Activated CD4-positive, CD25-positive, alpha-beta regulatory T cell treated with anti-CD3 and anti-CD28 coated beads, Interleukin-2, amount 50 U/mL, for 24 hours (primary cell): Measurements from ENCODE around the gene HCK.
"Not testable (repeated sequence)": the region's sequence is repeated elsewhere in the genome, so short reads cannot be mapped to it uniquely, and the experiment has no call there.

ENCODE experiments used
- ATAC-seq, 2 donors: fragments of 150-1000 bp; cut with Tn5 transposase; one replicate each; pipeline ENCODE4 v1.10.0; 2021; ENCODE audit warnings: mild to moderate bottlenecking in 1 of 2, moderate library complexity in 1 of 2

Gene HCK

GRCh38 chr20:32029561-32029960 is 22.5 kb upstream of the HCK start:
- ATAC-seq, result no peak

DNA sequence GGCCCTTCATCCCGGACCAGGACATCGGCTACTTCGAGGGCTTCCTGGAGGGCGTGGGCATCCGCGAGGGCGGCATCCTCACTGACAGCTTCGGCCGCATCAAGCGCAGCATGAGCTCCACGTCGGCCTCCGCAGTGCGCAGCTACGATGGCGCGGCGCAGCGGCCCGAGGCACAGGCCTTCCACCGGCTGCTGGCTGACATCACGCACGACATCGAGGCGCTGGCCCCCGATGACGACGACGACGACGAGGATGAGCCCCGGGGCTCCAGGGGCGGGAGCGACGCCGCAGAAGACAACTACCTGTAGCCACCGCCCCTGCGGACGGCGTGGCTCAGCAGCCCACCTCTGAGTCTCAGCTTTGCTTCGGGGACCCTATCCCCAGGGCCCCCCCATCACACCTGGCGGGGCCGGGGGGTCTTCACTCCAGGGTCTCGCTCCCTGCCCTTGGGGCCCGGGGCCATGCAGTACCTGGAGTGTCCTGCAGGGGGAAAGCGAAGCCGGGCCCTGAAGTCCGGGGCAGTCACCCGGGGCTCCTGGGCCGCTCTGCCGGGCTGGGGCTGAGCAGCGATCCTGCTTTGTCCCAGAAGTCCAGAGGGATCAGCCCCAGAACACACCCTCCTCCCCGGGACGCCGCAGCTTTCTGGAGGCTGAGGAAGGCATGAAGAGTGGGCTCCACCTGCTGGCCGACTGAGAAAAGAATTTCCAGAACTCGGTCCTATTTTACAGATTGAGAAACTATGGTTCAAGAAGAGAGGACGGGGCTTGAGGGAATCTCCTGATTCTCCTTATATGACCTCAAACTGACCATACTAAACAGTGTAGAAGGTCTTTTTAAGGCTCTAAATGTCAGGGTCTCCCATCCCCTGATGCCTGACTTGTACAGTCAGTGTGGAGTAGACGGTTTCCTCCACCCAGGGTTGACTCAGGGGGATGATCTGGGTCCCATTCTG is 20.8 kb upstream of the HCK start:
- peak; percentile 44 to 63 for ATAC-seq

DNA sequence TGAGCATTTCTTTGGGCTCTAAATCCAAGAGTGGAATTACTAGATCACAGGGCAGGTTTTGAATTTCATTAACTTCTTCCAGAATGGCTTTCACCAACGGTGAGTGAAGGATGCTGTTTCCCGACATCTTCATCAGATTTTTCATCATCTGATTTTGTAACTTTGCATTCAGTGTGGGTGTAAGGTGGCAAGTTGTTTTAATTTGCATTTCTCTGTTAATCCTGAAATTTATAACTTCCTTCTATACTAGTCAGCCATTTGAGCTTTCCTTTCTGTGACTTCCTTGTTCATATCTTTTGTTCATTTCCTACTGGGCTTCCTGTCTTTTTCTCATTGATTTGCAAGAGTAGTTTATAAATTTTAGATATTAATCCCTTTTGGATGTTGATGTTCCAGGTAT is 18.7 kb upstream of the HCK start:
- no peak for ATAC-seq

DNA sequence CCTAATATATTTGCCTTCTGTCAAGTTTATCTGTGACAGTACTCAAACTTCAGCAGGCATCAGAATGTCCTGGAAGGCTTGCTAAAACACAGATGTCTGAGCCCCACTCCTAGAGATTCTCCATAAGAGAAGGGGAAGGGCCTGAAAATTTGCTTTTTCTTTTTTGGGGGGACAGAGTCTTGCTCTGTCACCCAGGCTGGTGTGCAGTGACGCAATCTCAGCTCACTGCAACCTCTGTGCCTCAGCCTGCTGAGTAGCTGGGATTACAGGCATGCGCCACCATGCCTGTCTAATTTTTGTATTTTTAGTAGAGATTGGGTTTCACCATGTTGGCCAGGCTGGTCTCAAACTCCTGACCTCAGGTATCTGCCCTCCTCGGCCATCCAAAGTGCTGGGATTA is 18.3 kb upstream of the HCK start:
- not testable (repeated sequence) for ATAC-seq

- ATAC-seq, result no peak
These were observed 17.2 kb upstream of the HCK start for GRCh38 chr20:32034581-32035425.

DNA sequence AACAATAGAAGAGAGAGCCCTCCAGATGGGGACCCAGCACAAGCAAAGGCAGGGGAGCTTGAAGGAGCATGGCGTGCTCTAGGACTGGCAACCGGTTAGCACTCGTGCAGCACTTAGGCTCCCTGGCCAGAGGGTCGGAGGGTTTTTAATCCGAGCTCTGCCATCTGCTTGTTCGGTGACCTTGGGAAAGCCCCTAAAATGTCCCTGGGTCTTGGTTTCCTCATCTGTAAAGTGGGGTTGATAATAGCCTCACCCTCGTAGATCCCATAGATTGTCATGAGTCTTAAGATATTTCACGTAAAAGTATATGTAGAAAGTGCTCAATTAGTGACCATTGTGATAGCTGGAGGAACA is 16.6 kb upstream of the HCK start:
- no peak for ATAC-seq

- no peak for ATAC-seq
These were observed 15.8 kb upstream of the HCK start for GRCh38 chr20:32036252-32036651.

DNA sequence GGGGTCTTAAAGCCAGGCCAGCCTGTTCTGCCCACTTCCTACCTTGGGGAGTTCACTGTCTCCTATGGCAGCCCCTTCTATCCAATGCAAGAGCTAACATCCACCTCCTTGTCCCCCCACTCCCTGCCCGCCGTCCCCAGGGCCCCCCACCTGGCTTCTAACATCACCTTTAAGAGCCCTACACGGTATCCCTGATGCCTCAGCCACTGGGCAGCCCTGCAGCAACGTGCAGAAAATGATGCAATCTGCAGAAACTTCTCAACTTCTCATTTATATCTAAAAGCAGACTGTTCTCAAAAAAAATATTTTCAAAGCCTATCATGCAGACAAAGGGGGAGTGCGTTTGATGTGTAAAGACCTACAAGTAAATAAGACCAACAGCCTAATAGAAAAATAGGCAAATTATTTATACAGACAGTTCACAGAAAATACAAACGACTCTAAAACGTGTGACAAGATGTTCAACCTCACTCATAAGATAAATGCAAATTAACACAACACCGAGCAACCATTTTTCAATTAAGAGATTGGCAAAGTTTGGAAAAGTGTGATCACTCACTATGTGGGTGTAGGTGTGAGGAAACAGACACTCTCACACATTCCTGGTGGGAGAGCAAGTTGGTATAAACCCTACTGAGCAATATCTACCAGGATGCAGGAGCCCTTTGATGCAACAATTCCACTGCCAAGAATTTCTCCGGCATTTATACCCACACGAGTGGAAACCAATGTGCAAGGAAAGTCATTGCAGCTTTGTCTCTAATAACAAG is 15.1 kb upstream of the HCK start:
- ATAC-seq, result no peak

- no peak for ATAC-seq
These were observed 14.1 kb upstream of the HCK start for GRCh38 chr20:32037929-32038328.

DNA sequence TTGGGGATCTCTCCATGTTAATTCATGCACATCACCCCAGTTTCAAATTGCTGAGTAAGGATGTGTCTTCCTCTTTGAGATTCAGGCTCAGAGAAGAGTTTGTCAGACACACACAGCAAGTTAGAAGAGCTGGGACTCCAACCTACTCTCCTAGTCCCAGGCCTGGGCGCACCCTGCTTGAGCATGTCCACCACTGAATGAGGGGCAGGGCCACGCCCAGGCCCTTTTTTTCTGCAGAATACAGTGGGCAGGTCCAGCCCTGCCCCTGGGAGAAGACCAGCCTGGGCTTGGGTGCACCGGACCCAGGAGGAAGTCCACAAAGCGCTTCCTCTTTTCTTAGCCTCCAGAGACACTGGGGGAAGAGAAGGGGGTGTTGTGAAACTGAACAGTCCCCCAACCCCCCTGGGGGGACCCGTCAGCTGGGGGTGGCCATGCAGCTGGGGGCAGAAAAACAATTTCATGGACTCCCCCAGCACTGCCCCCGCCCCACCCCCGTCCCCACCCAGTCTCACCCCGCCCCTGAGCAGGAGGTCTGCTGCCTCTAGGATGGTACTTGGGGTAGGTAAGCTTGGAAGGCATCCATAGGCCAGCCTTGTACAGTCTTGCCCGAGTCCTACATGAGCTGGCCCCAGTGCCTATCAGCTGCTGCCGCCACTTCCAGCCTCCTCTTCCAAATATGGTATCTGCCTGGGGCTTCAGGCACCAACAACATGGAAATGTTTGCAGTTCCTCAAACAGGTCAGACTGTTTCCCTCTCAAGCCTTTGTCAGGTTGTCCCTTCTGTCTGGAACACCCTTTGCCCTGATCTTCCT is 11.7 kb upstream of the HCK start:
- ATAC-seq, result peak in 1 of 2 donors; percentile 49

DNA sequence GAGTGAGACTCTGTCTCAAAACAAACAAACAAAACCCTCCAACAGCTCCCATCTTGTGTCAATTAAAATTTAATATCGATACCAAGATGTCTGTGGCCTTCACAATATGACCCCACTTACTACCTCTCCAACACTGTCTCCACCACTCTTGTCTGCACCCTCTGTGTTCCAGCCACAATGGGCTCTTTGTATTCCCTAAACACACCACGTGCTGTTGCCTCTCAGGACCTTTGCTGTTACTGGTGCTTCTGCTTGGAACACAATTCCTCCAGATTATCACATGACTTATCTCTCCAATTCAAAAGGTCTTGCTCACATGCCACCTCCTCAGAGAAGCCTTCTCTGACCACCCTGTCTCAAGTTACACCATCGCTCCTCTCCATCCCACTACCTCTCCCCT is 6.0 kb upstream of the HCK start:
- no peak for ATAC-seq

- no peak for ATAC-seq
These were observed 1.7 kb upstream of the HCK start for GRCh38 chr20:32050324-32050841.

GRCh38 chr20:32050851-32051556 is 1.0 kb upstream of the HCK start:
- ATAC-seq, result no peak

DNA sequence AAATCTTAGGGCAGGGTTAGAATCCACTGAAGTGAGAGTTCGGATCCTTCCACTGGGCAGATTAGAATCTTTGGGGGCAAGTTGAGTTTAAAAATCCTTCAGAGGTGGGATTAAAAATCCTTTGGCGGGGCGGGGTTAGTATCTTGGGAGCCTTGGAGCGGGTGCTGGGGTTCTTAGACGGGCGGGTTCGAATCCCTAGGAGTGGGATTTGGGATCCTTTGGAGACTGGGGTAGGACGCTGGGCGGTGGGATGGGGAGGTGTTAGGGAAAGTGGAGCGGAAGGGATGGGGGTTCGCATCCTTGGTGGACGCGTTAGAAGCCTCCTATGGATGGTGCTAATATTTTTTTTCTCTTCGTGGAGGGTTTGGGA is 337 bp upstream of the HCK start:
- ATAC-seq, result no peak

- no peak for ATAC-seq
These were observed 828 bp downstream of the HCK start for GRCh38 chr20:32052778-32053362.

- ATAC-seq, result no peak
These were observed 1.6 kb downstream of the HCK start for GRCh38 chr20:32053648-32054047.

DNA sequence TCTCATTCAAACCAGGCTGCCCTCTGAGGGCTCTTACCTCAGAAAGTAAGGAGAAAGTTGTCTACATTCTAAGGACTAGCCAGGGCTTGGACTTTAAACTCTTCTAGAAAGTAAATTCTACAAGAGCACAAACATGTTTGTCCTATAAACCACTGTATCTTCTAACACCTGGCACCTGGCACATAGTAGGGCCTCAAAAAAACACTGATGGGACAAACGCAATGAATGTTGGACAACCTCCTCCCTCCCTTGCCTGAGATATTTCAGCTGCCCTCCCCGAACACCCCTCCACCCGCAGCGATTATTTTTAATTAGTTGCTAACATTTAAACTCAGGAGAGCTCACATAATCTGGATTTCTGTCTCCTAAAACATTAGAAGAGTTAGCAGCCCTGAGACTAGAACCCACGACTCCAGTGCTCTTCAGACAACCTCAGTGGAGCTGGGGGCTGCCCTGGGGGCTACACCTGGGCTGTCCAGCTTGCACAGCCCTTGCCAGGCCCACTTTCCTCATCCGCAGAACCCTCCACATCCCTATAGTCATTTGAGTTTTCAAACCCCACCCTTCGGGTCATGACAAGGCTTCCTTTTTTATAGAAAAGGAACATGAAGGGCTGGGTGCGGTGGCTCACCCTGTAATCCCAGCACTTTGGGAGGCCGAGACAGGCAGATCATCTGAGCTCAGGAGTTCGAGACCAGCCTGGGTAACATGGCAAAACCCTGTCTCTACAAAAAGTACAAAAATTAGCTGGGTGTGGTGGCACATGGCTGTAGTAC is 4.9 kb downstream of the HCK start:
- ATAC-seq, result no peak

- no peak for ATAC-seq
These were observed 5.7 kb downstream of the HCK start for GRCh38 chr20:32057656-32058184.

DNA sequence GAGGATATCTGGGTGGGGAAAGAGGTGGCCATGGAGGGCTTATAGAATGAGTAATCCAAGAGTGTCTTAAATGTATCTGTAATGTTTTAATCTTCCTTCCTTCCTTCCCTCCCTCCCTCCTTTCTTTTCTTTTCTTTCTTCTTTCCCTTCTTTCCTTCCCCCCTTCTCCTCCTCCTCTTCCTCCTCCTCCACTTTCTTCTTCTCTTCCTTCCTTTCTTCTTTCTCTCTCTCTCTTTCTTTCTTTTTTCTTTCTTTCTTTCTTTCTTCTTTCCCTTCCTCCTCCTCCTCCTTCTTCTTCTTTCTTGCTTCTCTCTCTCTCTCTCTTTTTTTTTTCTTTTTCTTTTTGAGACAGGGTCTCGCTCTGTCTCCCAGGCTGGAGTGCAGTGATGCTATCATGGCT is 7.1 kb downstream of the HCK start:
- no peak for ATAC-seq

DNA sequence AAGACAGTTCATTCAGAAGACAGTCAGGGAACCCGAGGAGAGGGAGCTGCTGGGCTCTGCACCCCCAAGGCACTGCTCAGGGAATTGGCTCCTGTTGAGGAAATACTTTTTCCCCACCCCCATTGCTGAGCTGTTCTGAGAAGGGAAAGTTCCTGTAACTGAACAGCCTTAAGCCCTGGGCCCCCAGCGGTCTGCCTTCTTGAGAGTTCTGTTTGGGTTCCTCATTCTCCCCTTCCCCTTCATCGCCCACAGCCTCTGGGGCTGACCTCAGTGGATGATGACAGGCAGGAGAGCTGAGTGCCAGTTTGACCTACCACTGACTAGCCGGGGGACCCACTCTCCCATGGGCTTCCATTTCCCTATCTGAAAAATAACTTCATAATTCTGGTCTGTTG is 10.7 kb downstream of the HCK start:
- peak in 1 of 2 donors; percentile 20 for ATAC-seq
